Measurements from ENCODE around the gene GDPD4.

Gene GDPD4

DNA sequence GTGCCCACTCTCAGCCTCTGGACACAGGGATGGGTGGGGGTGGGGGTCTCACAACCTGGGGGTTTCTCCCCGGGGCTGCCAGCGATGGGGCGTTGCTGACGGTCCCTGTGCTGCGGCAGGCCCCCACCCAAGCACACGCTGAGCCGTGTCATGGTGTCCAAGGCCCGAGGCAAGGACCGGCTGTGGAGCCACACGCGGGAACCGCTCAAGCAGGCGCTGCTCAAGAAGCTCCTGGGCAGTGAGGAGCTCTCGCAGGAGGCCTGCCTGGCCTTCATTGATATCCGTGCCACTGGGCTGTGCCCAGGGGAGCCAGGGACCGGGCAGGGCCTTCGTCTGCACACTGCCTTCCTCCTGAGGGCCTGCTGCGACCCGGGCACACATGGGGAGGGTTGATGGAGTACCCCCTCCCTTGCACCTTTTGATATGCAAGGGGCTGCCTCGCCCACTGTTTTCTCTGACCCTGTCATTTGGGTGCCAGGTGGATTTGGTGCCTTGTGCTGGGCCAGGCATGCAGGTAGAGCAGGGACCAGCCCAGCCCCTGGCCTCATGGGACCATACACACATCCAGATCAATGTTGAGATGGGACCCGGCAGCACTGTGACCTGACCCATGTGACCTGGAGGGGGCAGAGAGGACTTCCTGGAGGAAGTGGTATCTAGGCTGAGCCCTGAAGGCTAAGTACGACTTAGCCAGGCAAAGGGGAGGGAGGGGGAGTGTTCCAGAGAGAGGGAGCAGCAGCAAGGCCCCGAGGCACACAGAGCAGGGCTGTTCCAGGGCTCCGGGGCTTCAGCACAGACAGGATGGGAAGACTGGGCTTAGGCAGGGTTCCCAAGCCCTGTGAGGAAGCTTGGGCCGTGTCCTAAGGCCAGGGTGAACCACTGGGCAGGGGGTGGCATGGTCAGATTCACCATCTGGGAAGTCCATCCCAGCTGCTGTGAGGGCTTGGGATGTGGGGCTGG, 98.3 kb downstream of the GDPD4 start:
- no peak for DNase-seq

- no peak for DNase-seq
Observed at GRCh38 chr11:77201991-77202841, 99.3 kb downstream of the GDPD4 start.

DNA sequence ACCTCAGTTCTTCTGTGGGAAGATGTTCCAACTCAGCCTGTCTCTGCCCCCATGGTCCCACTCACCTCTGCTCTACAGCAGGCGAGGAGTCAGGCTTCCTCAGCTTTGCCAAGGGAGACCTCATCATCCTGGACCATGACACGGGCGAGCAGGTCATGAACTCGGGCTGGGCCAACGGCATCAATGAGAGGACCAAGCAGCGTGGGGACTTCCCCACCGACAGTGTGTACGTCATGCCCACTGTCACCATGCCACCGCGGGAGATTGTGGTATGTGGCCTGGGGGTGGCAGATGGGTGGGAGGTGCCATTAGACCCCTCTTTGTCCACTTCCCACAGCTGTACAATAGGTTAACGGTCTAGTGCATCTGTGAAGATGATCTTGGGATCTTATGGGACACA, 100.1 kb downstream of the GDPD4 start:
- DNase-seq = no peak

DNA sequence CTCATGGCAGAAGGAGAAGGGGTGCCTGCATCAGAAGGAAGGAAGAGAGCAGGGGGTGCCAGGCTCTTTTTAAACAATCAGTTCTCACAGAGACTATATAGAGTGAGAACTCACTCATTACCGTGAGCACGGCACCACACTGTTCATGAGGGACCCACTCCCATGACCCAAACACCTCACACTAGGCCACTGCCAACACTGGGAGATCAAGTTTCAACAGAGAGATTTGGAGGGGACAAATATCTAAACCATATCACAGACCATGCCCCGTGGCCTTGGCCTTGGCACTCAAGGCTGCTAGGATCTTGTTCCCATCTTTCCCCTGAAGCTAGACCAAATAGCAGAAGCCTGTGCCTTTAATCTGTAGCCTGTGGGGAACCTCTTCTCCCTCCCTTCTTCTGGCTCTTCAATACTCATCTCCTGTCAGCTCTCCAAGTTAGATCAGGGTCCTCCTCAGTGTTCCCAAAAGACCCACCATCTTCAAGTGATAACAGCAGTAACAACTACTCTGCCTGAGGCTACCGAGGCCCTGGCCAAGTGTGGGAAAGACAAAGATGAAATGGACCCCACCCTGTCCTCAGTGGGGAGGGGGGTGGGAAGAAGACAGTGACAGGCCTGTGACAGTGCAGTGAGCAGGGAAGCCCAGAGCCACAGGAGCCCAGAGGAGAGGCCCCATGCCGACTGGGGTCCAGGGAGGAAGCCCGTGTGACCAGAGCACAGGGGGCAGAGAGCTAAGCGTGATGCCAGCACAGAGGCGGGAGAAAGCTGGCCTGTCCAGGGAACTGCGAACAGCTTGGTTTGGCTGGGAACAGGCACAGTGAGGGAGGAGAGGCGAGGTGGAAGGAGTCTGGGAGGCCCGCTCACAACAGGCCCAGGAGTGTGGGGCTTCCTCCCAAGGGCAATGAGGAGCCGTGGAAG, 100.9 kb downstream of the GDPD4 start:
- no peak for DNase-seq

- no peak for DNase-seq
Observed at GRCh38 chr11:77199137-77199745, 102.2 kb downstream of the GDPD4 start.

GRCh38 chr11:77198440-77198849, 103.0 kb downstream of the GDPD4 start:
- peak; percentile 62 for DNase-seq

DNA sequence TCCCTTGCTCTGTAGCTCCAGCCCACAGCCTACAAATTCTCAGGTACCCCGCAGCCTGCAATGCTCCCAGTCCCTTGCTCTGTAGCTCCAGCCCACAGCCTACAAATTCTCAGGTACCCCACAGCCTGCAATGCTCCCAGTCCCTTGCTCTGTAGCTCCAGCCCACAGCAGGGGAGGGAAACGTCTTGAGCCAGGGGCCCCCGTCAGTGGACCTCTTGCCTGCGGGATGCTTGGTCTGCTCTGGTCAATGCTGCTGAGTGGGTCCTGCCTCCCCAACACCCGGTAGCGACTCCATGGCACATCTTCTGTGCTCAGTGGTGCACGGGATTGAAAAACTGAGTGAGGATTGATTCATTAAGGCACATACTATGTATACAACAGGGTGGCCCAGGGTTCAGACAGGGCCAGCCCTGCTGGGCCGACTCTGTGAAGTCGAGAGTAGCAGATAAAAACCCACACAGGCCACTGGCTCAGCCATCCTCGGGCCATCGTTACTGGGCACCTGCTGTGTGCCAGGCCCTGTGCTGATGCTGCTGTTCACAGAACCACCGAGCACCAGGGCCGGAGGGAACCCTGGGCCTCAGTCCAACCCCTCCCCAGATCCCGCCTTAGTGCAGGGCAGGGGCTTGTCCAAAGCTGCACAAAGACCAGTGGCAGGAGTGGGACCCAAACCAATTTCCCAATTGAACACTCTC, 103.7 kb downstream of the GDPD4 start:
- DNase-seq = no peak

GRCh38 chr11:77196961-77197360, 104.5 kb downstream of the GDPD4 start:
- DNase-seq = no peak

DNA sequence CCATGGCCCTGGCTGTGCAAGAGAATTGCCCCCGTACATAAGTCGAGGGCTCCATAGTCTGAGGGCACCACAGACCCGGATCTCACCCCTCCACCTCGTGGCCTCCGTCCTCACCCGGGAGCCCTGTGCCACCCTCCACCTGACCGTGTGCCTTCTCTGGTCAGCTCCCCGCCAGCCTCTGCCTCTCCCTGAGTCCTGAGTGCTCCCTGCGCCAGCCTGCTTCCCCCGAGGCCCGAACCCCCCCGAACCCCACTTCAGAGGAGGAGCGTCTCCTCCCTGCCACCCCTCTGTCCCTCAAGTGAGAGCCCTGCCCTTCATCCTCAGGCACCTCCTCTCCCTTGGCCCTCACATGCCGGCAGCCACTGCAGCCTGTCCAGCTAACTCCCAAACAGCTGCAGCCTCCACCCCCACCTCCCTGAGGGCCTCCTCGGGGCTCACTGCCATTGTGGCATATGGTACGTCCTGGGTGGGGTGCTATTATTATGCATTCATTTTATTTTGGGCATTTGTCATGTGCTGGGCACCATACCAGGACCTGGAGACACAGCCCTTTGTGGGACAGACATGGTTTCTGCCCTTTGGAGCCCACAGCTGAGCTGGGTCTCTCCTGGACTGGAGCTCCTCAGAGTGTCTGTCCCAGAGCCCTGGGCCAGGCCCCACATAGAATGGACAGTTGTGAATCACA, 106.3 kb downstream of the GDPD4 start:
- DNase-seq = no peak

- no peak for DNase-seq
Observed at GRCh38 chr11:77193911-77194830, 107.3 kb downstream of the GDPD4 start.

- no peak for DNase-seq
Observed at GRCh38 chr11:77193167-77193566, 108.3 kb downstream of the GDPD4 start.

DNA sequence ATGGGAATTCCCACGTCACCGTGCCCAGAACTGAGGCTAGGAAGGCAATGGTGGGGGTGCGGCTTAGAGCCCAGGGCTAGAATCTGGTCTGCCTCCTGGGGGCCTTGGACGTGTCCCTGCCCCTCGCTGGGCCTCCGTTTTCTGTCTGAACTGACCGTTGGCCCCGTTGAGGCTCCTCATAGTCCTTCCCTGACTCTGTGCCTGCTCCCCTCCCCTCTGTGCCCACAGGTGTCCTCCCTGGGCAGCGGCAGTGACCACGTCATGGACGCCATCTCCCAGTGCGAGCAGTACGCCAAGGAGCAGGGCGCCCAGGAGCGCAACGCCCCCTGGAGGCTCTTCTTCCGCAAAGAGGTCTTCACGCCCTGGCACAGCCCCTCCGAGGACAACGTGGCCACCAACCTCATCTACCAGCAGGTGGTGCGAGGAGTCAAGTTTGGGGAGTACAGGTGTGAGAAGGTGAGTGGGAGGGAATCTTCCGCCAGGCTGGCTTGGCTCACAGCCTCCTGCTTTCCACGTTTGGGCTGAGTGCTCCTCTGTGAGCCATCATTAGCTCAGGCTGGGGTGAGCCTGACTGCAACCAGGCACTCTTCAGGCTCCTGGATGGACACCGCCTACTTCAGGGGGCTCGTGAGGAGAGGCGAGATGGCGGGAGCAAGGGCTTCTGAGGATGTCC, 109.5 kb downstream of the GDPD4 start:
- DNase-seq = peak; percentile 100

GRCh38 chr11:77191429-77191822, 110.1 kb downstream of the GDPD4 start:
- DNase-seq = peak; percentile 97

DNA sequence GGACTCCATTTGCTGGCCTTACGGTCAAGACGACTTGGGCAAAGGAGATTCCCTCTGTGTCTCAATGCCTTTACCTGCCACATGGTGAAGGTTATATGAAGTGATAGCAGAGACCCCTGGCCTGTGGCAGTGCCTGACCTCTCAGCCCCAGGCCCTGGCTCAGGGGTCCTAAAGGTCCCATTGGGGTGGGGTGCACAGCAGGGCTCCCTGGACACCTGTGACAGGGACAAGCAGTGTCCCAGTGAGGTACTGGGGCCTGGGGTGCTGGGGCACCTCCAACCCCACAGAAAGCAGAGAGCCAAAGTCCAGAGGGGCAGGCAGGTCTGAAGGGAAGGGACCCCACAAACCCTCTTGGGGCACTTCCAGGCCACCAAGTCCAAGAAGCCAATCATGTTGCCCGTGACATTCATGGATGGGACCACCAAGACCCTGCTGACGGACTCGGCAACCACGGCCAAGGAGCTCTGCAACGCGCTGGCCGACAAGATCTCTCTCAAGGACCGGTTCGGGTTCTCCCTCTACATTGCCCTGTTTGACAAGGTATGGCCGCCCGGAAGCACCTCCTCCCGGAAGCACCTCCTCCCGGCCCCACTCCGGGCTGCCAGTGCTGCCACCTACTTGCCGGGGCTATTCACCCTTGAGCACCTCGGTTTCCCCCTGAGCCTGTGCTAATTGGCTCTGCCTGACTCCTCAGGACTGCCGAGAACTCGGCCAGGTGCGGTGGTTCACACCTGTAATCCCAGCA, 111.0 kb downstream of the GDPD4 start:
- DNase-seq = peak; percentile 45

DNA sequence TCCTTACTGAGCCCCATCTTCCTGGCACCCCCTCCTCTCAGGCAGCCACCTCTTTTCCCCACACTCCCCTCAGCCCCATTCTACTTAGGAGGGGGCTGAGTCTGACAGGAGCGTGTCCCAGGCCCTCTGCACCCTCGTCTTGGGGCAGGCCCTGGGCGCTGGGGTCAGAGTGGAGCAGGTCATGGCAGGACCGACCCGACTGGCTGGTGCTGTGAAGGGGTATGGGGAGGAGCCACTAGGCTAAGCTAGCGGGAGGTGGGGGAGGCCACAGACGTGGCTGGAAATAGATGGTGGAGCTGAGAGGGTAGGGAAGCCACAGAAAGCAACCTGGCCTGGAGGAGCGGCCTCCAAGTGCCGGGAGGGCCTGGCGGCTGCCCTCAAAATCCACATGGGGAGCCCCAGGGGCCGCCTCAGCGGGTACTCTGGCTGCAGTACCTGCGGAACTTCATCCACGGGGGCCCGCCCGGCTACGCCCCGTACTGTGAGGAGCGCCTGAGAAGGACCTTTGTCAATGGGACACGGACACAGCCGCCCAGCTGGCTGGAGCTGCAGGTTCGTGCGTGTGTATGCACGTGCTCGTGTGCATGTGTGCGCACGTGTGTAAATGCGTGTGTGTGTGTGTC, 111.8 kb downstream of the GDPD4 start:
- DNase-seq = peak; percentile 58

GRCh38 chr11:77188633-77189491, 112.6 kb downstream of the GDPD4 start:
- DNase-seq = peak; percentile 100

Measured in DMS53 (cell line).